A549 (cell line): ENCODE results near the gene PARM1. TPM values are rescaled to one million over a fixed set of nuclear protein-coding genes. Genes with fewer than 3 reads are reported as not detected.

ENCODE experiments used
- ATAC-seq, 2 experiments: fragments of 200-7000 bp in 1 of 2; fragments of >200 bp in 1 of 2; cut with Nextera tagmentation in 1 of 2; cut with Tn5 transposase in 1 of 2; 3 replicates each; pipeline versions ENCODE4 v1.8.0 to v1.9.1; 2018 to 2020; ENCODE audit warnings: mild to moderate bottlenecking in 1 of 2, moderate library complexity in 1 of 2
- CTCF ChIA-PET: fragments of 300-600 bp; sonication (Branson Sonifier 250); formaldehyde crosslinking; extraction: SDS; loops from one replicate; lab custom pipeline; 2021; ENCODE audit warnings: antibody characterized with exemption, inconsistent platforms; lab: Yijun Ruan, JAX
- POLR2A ChIA-PET: fragments of 350-600 bp; formaldehyde crosslinking; extraction: SDS; loops from one replicate; lab custom pipeline; 2021; ENCODE audit warnings: antibody characterized with exemption, inconsistent platforms; lab: Yijun Ruan, JAX
- DNase-seq, 2 experiments: peaks; one replicate each; pipeline versions ENCODE4 v3.0.0 to v3.0.0-alpha.2; 2011 to 2016; ENCODE audit warnings: low read depth in 1 of 2, low spot score in 1 of 2
- FAIRE-seq: peaks from 2 replicates; lab custom pipeline; 2011; peaks lifted over from hg19 to GRCh38; lab: Jason Lieb, UNC
- H3K27ac ChIP-seq, 2 experiments: fragments of >200 bp; sonication (Bioruptor Twin); formaldehyde crosslinking; 3 replicates each; pipeline ENCODE4 v1.5.1; 2016 to 2017
- H3K4me1 ChIP-seq: fragments of >200 bp; sonication (Bioruptor Twin); formaldehyde crosslinking; 3 replicates; pipeline ENCODE4 v1.6.1; 2016
- H3K4me2 ChIP-seq: fragments of >200 bp; sonication (Bioruptor Twin); formaldehyde crosslinking; 3 replicates; pipeline ENCODE4 v1.6.1; 2016
- H3K4me3 ChIP-seq: fragments of >200 bp; sonication (Bioruptor Twin); formaldehyde crosslinking; 3 replicates; pipeline ENCODE4 v1.5.1; 2016
- H3K9me3 ChIP-seq: fragments of >200 bp; sonication (Bioruptor Twin); formaldehyde crosslinking; 3 replicates; pipeline ENCODE4 v1.6.1; 2016
- BCL3 ChIP-seq: fragments of >200 bp; sonication (Bioruptor Twin); formaldehyde crosslinking; IDR thresholded peaks from 3 replicates; pipeline ENCODE4 v1.6.1; 2016
- CBX8 ChIP-seq: fragments of 200-600 bp; sonication (generic); IDR thresholded peaks from 2 replicates; pipeline ENCODE4 v1.6.1; 2016
- CHD4 ChIP-seq: fragments of 200-600 bp; sonication (generic); IDR thresholded peaks from 2 replicates; pipeline ENCODE4 v1.6.1; 2016; ENCODE audit warnings: antibody characterized with exemption, mild to moderate bottlenecking, borderline replicate concordance
- ELK1 ChIP-seq: fragments of 150-350 bp; IDR thresholded peaks from 2 replicates; pipeline ENCODE4 v1.6.1; 2014; ENCODE audit warnings: low read depth, mild to moderate bottlenecking, low read length
- FOSB ChIP-seq: fragments of 250-450 bp; sonication (Bioruptor Pico); IDR thresholded peaks from 2 replicates; pipeline ENCODE4 v1.5.0; 2020; ENCODE audit warnings: mild to moderate bottlenecking, moderate library complexity
- GATA3 ChIP-seq: IDR thresholded peaks from 2 replicates; pipeline ENCODE4 v1.6.1; 2012; ENCODE audit warnings: borderline replicate concordance
- HEYL ChIP-seq: fragments of 250-450 bp; sonication (Bioruptor Pico); IDR thresholded peaks from 2 replicates; pipeline ENCODE4 v1.8.0; 2021; ENCODE audit warnings: mild to moderate bottlenecking, moderate library complexity
- JUNB ChIP-seq: fragments of >200 bp; sonication (Bioruptor Twin); formaldehyde crosslinking; IDR thresholded peaks from 2 replicates; pipeline ENCODE4 v1.6.1; 2016
- KDM5A ChIP-seq: fragments of 200-600 bp; sonication (generic); IDR thresholded peaks from 2 replicates; pipeline ENCODE4 v1.6.1; 2016; ENCODE audit warnings: antibody characterized with exemption, mild to moderate bottlenecking
- MAZ ChIP-seq: fragments of 150-350 bp; IDR thresholded peaks from 2 replicates; pipeline ENCODE4 v1.6.1; 2014; ENCODE audit warnings: antibody characterized with exemption, low read depth, low read length, borderline replicate concordance
- MYC ChIP-seq: IDR thresholded peaks from 2 replicates; pipeline ENCODE4 v1.6.1; 2012; ENCODE audit warnings: mild to moderate bottlenecking, inconsistent platforms, low read length, improper control_type of control experiment, borderline replicate concordance
- NPAS2 ChIP-seq: fragments of 250-450 bp; sonication (Bioruptor Pico); IDR thresholded peaks from 2 replicates; pipeline ENCODE4 v1.8.0; 2022; ENCODE audit warnings: mild to moderate bottlenecking, moderate library complexity, borderline replicate concordance
- NR3C1 ChIP-seq: fragments of >200 bp; sonication (Bioruptor Twin); formaldehyde crosslinking; IDR thresholded peaks from 3 replicates; pipeline ENCODE4 v1.6.1; 2017
- PHF8 ChIP-seq: fragments of 200-600 bp; sonication (generic); IDR thresholded peaks from 2 replicates; pipeline ENCODE4 v1.6.1; 2016; ENCODE audit warnings: low read depth, mild to moderate bottlenecking, antibody characterized with exemption, moderate library complexity, borderline replicate concordance
- POLR2A ChIP-seq: IDR thresholded peaks from 2 replicates; pipeline ENCODE4 v1.6.1; 2012; ENCODE audit warnings: mild to moderate bottlenecking, low read length
- POLR2AphosphoS2 ChIP-seq: conservative IDR thresholded peaks from 2 replicates; pipeline ENCODE4 v1.6.1; 2012; ENCODE audit warnings: low read length, improper control_type of control experiment, inconsistent platforms
- RAD21 ChIP-seq, 2 experiments: fragments of >200 bp in 1 of 2; sonication (Bioruptor Twin) in 1 of 2; formaldehyde crosslinking in 1 of 2; IDR thresholded peaks in 1 of 2; conservative IDR thresholded peaks in 1 of 2; 2 replicates in 1 of 2; 3 replicates in 1 of 2; pipeline ENCODE4 v1.6.1; 2012 to 2018; ENCODE audit warnings: inconsistent platforms in 1 of 2
- REST ChIP-seq: fragments of 200-600 bp; sonication (generic); IDR thresholded peaks from 2 replicates; pipeline ENCODE4 v1.6.1; 2016; ENCODE audit warnings: antibody characterized with exemption, mild to moderate bottlenecking, moderate library complexity
- RFX5 ChIP-seq: fragments of 450-650 bp; IDR thresholded peaks from 2 replicates; pipeline ENCODE4 v1.7.1; 2014; ENCODE audit warnings: antibody characterized with exemption, mild to moderate bottlenecking, moderate library complexity
- SREBF2 ChIP-seq: fragments of 450-650 bp; IDR thresholded peaks from 2 replicates; pipeline ENCODE4 v1.6.1; 2014; ENCODE audit warnings: mild to moderate bottlenecking, moderate library complexity
- TP53 ChIP-seq: fragments of 250-450 bp; sonication (Bioruptor Pico); IDR thresholded peaks from 2 replicates; pipeline ENCODE4 v1.5.0; 2021; ENCODE audit warnings: mild to moderate bottlenecking, moderate library complexity
- ZFP36 ChIP-seq: fragments of 450-650 bp; IDR thresholded peaks from 2 replicates; pipeline ENCODE4 v1.6.1; 2014; ENCODE audit warnings: borderline replicate concordance; ENCODE audit not compliant: partially characterized antibody
- ZSCAN20 ChIP-seq: fragments of 250-450 bp; sonication (Bioruptor Pico); IDR thresholded peaks from 2 replicates; pipeline ENCODE4 v1.8.0; 2022; ENCODE audit warnings: mild to moderate bottlenecking, moderate library complexity
- WGBS: methylation state at CpG from one replicate; pipeline ENCODE4 v1.1.6; 2017; ENCODE audit errors: missing lambda C conversion rate; 5-methylcytosine and 5-hydroxymethylcytosine counted together
- polyA plus RNA-seq, 4 experiments: library from polyadenylated mRNA; depleted of rRNA in 3 of 4; stranded (reverse); fragments of >200 nt; fragmentation: RNase III in 1 of 4; extraction: RNeasy Plus Mini Kit Qiagen cat#74134 plus additional on column Dnase treatment in 1 of 4; gene quantifications; 2 replicates in 3 of 4; 3 replicates in 1 of 4; pipeline ENCODE4 v1.2.3, GENCODE V29; 2011 to 2017
- TF ChIP-seq, protein P1 (sequence below): fragments of 450-650 bp; IDR thresholded peaks from 2 replicates; pipeline ENCODE4 v1.6.1; 2014; ENCODE audit warnings: antibody characterized with exemption
- TF ChIP-seq, protein P2 (sequence below): IDR thresholded peaks from 2 replicates; pipeline ENCODE4 v1.6.1; 2012

The PARM1 gene
- polyA plus RNA-seq, 2 of the 4 experiments (the other 2 are of a cell fraction): 0.37 to 2.5 TPM

GRCh38 chr4:75053352-75053751 is 120.4 kb downstream of the PARM1 start:
- Histone ChIP-seq H3K4me1 (no peaks in the 10 kb centered on the region), H3K4me2 (no peak overlapping the region), H3K27ac (no peak overlapping the region), H3K9me3 (no peaks in the 10 kb centered on the region)
- FAIRE-seq: no peak
- CTCF ChIA-PET: interaction anchor here (0.6 kb wide), 1 partner anchor 24 kb away, joined by 3 read pairs; no protein-coding TSS in a partner anchor
- no peak for DNase-seq
- WGBS: 59% methylated on average over 1 of the region's 1 CpG
- POLR2A ChIA-PET: no interaction called here
- TF ChIP-seq SREBF2: no peak
- TF ChIP-seq CBX8: no peak
- no peak for TF ChIP-seq HEYL (CRISPR knock-in tag)
- TF ChIP-seq CHD4: no peak
- TF ChIP-seq RFX5: no peak
- no peak for TF ChIP-seq RAD21 (conservative IDR thresholded peaks at IDR 0.05 in 1 of 2, IDR thresholded peaks at IDR 0.05 in 1 of 2)
- no peak for TF ChIP-seq NR3C1
- no peak for TF ChIP-seq POLR2AphosphoS2
- TF ChIP-seq, all 56 proteins: peak for 0
- no peak overlapping the region for H3K4me3 ChIP-seq
- ATAC-seq: no peak

- no peak for FAIRE-seq
- H3K27ac ChIP-seq: no peak overlapping the region
- ChIA-PET POLR2A (no interaction called here), CTCF (interaction anchor here (0.6 kb wide), 1 partner anchor 23 kb away, joined by 3 read pairs; no protein-coding TSS in a partner anchor)
- H3K4me1 ChIP-seq: no peaks in the 10 kb centered on the region
- DNase-seq: no peak
- TF ChIP-seq PHF8 (no peak), ZSCAN20 (CRISPR knock-in tag) (no peak), NR3C1 (no peak), MAZ (no peak), FOSB (no peak), HEYL (CRISPR knock-in tag) (no peak), ZFP36 (no peak), REST (no peak), TP53 (CRISPR knock-in tag) (no peak), MYC (no peak)
- no peak overlapping the region for H3K4me2 ChIP-seq
- WGBS: 22% methylated on average over 3 of the region's 3 CpGs
- no peak for ATAC-seq
- no peak overlapping the region for H3K4me3 ChIP-seq
- no peaks in the 10 kb centered on the region for H3K9me3 ChIP-seq
These were observed 121.2 kb downstream of the PARM1 start for GRCh38 chr4:75054078-75054477.

DNA sequence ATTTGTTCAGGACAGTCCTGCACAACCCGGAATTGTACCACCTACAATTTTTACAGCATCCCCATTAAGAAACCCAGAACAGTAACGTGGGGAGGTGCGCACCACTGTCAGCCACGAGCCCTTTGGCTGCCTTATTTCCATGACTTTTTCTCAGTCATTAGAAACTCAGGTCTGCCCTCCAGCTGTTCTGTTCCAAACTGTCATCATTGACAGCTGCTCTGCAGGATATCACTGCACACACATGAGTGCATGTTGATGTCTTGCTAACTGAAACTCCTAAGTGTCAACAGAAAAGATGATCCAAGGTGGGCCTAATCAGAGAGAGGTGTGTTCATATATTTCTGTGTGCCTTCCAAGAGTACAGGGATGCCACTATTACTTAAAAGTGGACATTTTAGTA is 123.4 kb downstream of the PARM1 start:
- POLR2A ChIA-PET: interaction anchor here (0.5 kb wide), 1 partner anchor 16 kb away, joined by 3 read pairs; no protein-coding TSS in a partner anchor

More for the DNA sequence above, 123.4 kb downstream of the PARM1 start:
- Histone ChIP-seq H3K4me2 (no peak overlapping the region), H3K27ac (no peak overlapping the region), H3K9me3 (no peaks in the 10 kb centered on the region), H3K4me3 (no peak overlapping the region), H3K4me1 (no peaks in the 10 kb centered on the region)
- CTCF ChIA-PET: no interaction called here
- TF ChIP-seq PHF8: no peak
- TF ChIP-seq JUNB: no peak
- no peak for TF ChIP-seq SREBF2
- no peak for TF ChIP-seq ELK1
- TF ChIP-seq BCL3: no peak
- TF ChIP-seq POLR2A: no peak
- no peak for TF ChIP-seq KDM5A
- no peak for TF ChIP-seq FOSB
- TF ChIP-seq, protein P1, sequence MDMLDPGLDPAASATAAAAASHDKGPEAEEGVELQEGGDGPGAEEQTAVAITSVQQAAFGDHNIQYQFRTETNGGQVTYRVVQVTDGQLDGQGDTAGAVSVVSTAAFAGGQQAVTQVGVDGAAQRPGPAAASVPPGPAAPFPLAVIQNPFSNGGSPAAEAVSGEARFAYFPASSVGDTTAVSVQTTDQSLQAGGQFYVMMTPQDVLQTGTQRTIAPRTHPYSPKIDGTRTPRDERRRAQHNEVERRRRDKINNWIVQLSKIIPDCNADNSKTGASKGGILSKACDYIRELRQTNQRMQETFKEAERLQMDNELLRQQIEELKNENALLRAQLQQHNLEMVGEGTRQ: no peak
- no peak for TF ChIP-seq NPAS2 (CRISPR knock-in tag)
- TF ChIP-seq GATA3: no peak
- TF ChIP-seq, protein P2, sequence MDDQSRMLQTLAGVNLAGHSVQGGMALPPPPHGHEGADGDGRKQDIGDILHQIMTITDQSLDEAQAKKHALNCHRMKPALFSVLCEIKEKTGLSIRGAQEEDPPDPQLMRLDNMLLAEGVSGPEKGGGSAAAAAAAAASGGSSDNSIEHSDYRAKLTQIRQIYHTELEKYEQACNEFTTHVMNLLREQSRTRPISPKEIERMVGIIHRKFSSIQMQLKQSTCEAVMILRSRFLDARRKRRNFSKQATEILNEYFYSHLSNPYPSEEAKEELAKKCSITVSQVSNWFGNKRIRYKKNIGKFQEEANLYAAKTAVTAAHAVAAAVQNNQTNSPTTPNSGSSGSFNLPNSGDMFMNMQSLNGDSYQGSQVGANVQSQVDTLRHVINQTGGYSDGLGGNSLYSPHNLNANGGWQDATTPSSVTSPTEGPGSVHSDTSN: no peak
- DNase-seq (no peak), ATAC-seq (no peak), FAIRE-seq (no peak)
- WGBS: 31% methylated on average over 4 of the region's 4 CpGs
